Measurements from ENCODE around the gene MCC.

DNA sequence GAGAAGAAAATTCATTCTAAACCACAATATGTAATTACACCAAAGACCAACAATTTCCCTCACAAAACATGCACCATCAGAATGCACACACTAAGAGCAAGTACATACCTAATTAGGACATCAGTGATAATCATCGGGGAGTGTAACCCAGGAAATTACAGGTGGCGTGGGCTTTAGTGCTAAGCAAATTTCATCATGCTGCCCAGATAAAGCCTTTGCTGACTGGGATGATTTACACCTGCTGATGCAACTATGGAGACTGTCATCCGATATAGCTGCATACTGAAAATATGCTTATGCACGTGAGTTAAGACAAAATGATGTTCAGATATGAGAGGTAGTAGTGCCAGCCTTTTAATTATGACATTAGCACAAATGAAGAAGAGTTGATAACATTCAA, 388.4 kb downstream of the MCC start:
- TF ChIP-seq, protein P1, sequence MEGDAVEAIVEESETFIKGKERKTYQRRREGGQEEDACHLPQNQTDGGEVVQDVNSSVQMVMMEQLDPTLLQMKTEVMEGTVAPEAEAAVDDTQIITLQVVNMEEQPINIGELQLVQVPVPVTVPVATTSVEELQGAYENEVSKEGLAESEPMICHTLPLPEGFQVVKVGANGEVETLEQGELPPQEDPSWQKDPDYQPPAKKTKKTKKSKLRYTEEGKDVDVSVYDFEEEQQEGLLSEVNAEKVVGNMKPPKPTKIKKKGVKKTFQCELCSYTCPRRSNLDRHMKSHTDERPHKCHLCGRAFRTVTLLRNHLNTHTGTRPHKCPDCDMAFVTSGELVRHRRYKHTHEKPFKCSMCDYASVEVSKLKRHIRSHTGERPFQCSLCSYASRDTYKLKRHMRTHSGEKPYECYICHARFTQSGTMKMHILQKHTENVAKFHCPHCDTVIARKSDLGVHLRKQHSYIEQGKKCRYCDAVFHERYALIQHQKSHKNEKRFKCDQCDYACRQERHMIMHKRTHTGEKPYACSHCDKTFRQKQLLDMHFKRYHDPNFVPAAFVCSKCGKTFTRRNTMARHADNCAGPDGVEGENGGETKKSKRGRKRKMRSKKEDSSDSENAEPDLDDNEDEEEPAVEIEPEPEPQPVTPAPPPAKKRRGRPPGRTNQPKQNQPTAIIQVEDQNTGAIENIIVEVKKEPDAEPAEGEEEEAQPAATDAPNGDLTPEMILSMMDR (conservative IDR thresholded peaks at IDR 0.05; ENCODE audit: low read depth, low read length), result no peak
- TF ChIP-seq EZH2 (IDR thresholded peaks at IDR 0.05; ENCODE audit: low read length, unreplicated experiment), result no peak
- no peak for TF ChIP-seq EZH2phosphoT487 (IDR thresholded peaks at IDR 0.05; ENCODE audit: borderline replicate concordance, low read length)

Data from PC-3 (cell line).